ENCODE results near the gene MYBPH.

The MYBPH gene

DNA sequence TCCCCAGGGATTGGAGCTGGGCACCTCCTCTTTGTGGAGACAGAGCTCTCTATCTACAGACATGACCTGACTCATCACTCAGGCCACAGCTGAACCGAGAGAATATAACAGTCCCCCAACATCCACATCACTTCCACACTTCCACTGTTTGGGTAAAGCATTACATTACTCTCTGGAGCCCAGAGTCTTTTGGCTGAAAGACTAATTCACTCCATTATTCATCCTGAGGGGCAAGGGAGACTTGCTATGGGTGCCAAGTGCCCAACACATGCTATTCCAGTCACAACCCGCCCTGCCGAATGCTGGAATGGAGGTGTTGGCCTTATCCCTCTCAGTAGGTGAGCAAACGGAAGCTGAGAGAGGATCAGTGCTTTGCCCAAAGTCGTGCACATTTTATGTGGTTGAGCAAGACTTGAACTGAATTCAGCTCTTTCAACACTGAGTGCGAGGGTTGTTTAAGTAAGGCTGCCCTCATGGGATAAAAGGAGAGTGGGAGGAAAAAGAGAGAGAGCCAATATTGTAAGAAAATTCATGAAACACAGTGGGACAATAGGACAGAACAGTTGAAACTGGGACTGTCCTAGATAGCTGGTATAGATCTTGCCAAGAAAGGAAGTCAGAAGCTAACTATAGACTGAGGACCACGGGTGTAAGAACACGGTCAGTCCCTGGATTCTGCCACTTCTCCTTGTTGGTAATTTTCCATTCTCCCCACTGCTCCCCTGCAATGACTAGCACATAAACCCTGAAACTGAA is 24.4 kb upstream of the MYBPH start:
- DNase-seq, result no peak

DNA sequence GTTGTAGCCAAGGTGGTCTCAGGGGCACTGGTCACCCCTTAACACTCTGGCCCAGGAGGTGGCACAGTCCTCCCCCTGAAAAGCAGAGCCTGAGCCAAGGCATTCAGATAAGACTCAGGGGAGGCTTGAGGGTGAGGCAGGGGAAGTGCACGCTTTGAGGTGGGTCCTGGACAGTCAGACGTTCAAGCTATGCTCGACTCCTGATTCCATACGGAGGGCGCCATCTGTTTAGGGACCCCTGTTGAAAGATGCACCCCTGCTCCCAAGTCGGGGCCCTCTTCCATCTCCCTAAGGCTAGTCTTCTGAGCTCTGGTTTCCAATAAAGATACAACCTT is 23.8 kb upstream of the MYBPH start:
- no peak for DNase-seq

DNA sequence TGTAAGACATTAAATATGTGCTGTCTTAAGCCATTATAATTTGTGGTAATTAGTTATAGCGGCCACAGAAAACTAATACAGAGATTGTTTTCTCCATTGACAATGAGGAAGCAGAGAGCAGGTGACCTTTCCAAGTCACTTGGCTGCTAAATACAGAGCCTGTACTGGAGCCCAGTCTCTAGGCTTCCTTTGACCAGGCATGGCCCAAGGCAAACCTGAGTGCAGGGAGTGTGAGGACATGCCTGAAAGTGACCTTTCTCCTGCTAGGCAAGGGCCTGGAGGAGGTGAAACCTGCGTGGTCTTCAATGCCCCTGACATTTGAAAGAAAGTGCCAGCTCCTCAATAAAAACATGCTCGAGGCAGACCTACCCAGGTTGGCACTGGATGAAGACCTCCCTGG is 23.4 kb upstream of the MYBPH start:
- no peak for DNase-seq

DNA sequence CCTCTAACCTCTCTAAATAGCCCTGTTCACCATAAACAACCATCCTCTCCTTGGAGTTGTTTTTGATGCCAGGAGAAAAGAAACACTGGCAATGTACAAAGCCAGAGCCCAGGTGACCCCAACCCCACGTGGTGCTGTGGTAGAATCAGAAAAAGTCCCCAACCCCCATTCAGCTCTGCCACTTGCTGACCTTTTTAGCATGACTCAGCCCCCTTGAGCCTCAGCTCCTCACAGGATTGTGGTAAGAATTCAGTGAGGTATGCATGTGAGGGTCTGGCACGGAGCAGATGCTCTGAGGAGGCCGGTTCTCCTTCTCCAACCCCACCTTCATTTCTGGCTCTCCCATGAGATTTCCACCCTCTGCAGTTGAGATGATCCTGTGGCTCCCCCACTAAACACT is 22.0 kb upstream of the MYBPH start:
- no peak for DNase-seq

GRCh38 chr1:203196371-203196770 is 20.7 kb upstream of the MYBPH start:
- DNase-seq, result no peak

DNA sequence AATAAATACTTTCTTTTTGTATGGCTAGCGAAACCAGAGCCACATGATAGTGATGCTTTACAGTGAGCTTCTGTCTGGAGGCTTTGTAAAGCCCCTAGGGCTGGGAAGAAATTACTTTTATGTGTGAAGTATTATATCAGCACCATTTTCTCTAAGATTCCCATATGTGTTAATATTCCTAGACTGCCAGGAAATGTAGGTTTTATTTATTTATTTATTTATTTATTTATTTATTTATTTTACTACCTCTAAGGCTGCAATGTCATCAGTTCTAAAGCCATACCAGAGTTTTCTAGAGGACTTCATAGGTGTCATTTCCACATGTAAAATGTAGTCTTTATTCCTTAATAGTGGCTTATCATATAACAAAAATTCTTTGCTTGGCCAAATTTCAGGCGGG is 15.3 kb upstream of the MYBPH start:
- no peak for DNase-seq

GRCh38 chr1:203189951-203190352 is 14.3 kb upstream of the MYBPH start:
- no peak for DNase-seq

DNA sequence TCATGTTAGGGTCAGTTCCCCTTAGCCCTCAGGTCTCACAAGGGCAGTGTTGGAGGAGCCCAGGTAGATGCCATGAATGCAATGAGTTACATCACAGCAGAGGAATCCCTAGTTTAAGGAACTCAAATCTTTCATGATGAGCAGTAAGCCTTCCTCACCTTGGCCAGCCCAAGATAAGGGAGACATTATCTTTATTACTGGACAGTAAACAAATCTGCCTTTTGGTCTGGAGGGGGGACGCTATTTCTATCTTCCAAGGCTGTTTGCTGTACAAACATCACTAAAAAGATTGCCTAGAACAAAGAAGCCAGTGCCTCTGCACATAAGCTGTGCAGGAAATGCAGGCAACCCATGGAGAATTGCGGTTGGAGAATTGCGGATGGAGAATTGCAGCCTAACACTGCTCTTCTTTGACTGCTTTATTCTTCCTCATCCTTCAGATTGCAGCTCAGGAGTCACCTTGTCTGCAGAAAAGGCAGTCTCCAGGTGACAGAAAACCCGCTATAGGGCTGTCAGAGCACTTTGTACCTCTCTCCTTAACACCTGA is 13.1 kb upstream of the MYBPH start:
- no peak for DNase-seq

DNA sequence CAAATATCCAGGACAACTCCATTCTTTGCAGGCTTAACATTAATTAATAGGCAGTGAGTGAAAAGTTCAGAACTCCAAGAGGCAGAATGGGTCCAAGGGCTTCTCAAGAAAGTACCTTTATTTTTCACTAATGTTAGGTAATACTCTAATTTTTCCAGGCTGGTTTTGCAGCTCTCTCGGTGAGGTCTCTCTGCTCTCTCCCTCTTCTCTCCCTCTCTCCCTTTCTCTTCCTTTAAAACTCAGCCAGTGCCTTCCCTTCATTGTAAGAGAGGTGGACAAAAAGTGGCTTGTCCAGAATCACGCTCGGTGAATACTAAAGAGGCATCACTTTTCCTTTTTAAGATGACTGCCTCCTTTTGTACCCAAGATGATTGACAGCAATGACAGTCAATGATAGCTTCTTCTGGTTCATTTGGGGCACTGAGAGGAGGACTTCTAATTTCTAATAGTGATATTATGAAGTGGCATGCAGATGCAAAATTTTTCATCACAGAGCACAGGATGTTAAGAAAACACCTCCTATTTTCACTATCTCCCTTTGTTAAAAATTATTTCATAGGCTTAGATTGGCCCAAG is 12.2 kb upstream of the MYBPH start:
- DNase-seq, result no peak

- no peak for DNase-seq
Observed at GRCh38 chr1:203187304-203187685, 11.7 kb upstream of the MYBPH start.

- DNase-seq, result no peak
Observed at GRCh38 chr1:203186446-203187303, 11.0 kb upstream of the MYBPH start, which contains the start of gene CHI3L1. TSS of gene CHI3L1 (minus strand) at chr1:203186704. CDS start at chr1:203186623, 81 bp downstream.

DNA sequence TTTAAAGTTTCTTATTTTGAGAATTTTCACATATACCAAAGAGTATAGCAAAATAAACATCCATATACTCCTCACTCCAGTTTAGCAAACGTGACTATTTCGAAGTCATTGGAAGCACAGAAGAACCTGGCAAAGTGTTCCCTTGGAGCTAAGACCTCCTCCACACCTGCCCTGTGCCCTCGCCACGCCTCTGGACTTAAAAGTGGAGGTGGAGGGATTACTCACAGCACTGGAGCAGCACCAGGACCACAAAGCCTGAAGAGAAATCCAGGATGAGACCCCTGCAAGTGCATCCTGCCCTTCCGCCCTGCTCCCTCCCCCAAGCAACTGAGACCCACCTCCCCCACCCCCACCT is 10.4 kb upstream of the MYBPH start:
- DNase-seq, result no peak

- no peak for DNase-seq
Observed at GRCh38 chr1:203185585-203185984, 10.0 kb upstream of the MYBPH start.

- no peak for DNase-seq
Observed at GRCh38 chr1:203185061-203185461, 9.4 kb upstream of the MYBPH start.

DNA sequence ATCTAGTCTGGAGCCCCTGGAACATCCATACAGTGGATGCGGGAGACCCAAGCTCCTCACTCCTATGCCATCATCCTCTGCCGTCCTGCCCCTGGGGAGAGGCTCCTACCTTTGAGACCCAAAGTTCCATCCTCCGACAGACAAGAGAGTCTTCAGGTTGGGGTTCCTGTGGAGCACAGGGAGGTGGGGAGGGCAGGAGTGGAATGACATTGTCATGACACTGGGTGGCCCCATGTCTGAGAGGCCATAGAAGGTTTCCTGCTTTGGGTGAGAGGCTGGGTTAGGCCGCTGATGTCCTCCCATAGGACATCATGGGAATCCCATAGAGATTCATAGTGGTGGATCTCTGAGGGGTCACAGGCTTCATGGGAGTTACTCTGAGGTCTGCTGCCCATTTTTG is 8.8 kb upstream of the MYBPH start:
- no peak for DNase-seq

- DNase-seq, result no peak
Observed at GRCh38 chr1:203183828-203184227, 8.2 kb upstream of the MYBPH start.

DNA sequence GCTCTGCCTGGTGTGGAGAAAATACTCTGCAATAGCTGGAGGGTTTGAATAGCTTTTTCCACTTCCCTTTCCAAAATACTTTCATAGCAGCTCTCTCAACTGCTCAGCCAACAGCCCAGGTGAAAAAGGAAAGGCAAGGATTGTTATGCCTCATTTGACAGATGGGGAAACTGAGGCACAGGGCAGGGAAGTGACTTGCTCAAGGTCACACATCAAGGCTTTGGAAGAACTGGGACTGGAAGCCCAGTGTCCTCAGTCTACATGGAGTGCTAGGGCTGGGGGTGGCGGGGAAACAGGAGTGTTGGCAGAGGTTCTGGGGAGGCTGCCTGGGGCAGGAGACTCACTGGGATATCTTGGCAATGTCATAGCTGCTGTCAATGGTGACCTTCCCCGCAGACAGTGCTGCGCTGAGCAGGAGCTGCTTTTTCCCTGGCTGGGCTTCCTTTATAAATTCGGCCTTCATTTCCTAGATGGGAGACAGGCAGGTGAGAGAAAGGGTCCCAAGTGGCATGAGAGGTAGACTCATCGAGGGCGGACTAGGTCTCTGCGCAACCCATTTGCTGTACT is 6.8 kb upstream of the MYBPH start:
- DNase-seq, result no peak

DNA sequence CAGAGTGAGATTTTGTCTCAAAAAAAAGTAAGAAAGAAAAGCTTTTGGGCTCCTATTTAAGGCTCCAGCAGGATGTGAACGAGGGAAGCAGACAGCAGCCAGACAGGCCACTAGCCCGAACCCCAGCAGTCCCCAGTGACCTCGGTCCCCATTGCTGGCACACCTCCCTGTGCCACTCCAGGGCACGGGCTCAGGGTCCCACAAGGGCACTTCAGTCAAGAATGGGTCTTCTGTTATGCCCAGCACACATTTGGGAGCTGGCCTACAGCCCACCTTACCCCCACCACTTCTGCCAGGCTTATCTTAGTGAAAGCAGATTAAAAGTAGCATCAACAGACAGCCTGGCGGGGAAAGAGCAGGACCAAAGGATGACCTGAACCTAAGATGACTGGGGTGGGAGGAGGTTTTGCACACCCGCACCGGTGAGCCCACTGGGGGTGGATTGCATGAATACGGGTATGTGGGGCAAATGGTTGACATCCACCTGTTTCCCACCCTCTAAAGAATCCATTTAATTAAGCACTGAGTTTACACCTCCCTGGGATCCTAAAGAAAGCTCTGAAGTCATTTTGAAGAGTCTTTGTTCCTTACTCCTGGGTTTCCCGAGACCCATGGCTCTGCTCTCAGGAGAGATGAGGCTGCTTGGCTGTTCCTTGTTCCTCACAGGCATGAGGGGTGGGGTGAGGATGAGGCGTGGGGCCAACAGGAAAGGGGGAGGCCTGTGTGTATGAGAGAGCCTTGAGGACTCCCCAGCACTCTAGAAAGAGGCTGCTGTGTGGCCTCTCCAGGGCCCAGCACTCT is 6.2 kb upstream of the MYBPH start:
- DNase-seq, result no peak

DNA sequence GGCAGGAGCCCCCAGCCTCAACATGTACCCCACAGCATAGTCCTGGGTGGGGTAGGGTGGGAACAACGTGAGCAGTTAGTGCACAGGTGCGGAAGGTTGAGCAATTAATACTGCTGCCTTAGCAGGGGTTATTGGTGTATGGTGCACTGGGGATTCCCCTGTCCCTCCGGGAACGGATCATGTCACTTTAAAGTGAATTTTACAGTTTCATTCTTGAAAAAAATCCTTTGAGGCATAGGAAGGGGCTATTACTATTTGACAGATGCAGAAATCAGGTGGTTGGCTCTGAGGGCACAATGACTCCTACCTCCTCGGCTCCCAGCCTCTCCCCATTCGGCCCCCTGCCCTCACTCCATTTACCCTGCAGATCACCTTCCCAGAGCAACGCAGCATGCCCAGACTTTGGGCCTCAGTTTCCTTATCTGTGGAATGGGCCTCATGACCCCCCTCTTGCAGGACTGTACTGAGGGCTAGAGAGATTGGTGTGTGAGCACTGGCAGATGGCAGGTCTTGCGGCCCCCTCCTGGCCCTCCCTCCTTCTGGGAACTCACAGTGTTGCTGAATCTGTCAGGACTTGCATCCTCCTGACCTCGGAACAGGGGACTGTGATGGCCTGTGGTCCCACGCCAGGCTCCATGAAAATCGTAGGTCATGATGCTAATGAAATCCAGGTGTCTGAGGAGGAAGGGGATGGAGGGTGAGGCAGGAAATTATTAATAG is 5.1 kb upstream of the MYBPH start:
- no peak for DNase-seq

GRCh38 chr1:203179667-203180005 is 4.0 kb upstream of the MYBPH start:
- no peak for DNase-seq

DNA sequence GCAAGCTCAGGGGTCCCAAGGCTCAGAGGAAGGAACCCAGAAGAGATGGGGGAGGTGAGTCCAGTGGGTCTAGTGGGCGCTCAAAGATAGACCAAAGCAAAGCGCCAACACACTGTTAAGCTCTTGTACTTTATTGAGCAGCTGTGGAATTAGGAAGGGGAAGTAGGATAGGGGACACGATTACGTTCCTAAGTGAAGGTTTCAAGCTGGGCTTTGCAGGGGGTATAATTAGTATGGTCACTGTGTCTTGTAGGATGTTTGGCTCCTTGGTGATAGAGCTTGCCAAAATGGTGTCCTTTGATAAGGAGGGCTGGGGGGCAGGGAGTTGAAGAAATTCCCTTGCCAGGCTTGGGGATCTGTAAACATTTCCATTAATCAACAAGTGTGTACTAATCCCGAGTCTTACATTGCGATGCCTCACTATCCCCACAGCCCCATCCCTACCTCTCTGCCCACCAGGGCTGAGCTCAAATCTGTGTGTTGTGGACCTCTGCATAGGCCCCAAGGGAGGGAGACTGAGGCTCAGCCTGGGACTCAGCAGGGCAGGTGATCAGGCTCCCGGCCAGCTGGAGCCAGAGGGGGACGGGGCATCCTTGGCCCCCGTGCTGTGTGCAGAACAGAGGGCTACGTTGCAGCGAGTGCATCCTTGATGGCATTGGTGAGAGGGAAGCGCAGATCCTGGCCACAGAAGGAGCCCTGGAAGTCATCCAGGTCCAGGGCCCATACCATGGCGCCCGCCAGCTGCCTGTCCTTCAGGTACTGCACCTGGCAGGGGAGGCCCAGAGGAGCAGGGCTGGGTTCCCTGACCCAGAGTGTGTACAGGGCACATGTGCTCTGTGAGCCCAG is 3.4 kb upstream of the MYBPH start:
- DNase-seq, result no peak
